DOHH2 (cell line): ENCODE measurements around the gene PPIL1.
A peak's percentile ranks its signal among the peaks of the same experiment; 100 is the strongest.

Experiments
- H3F3A ChIP-seq: fragments of 200-600 bp; sonication (generic), shearing (Covaris generic); 2 replicates; pipeline ENCODE4 v1.6.0; 2016; ENCODE audit warnings: antibody characterized with exemption, mild to moderate bottlenecking; ENCODE audit not compliant: control insufficient read depth, insufficient read depth
- H3K27ac ChIP-seq: fragments of 200-600 bp; sonication (generic); 2 replicates; pipeline ENCODE4 v1.5.1; 2014; ENCODE audit warnings: low read depth, mild to moderate bottlenecking, low read length, moderate library complexity
- H3K27me3 ChIP-seq: fragments of 200-600 bp; sonication (generic); 2 replicates; pipeline ENCODE4 v1.6.1; 2014; ENCODE audit warnings: mild to moderate bottlenecking, low read length, mixed read lengths; ENCODE audit not compliant: control insufficient read depth
- H3K36me3 ChIP-seq: fragments of 200-600 bp; sonication (generic); 2 replicates; pipeline ENCODE4 v1.6.1; 2014; ENCODE audit warnings: mild to moderate bottlenecking, low read length, moderate library complexity, mixed read lengths; ENCODE audit not compliant: control insufficient read depth
- H3K4me1 ChIP-seq: fragments of 200-600 bp; sonication (generic); 2 replicates; pipeline ENCODE4 v1.6.1; 2014; ENCODE audit warnings: mild to moderate bottlenecking, low read length, mixed read lengths; ENCODE audit not compliant: control insufficient read depth
- H3K4me2 ChIP-seq: fragments of 200-600 bp; sonication (generic); 2 replicates; pipeline ENCODE4 v1.6.0; 2014; ENCODE audit warnings: mild to moderate bottlenecking, low read length, moderate library complexity
- H3K4me3 ChIP-seq: fragments of 200-600 bp; sonication (generic); 2 replicates; pipeline ENCODE4 v1.5.1; 2014; ENCODE audit warnings: mild to moderate bottlenecking, low read length, mixed read lengths
- H3K79me2 ChIP-seq: fragments of 200-600 bp; sonication (generic); 2 replicates; pipeline ENCODE4 v1.6.1; 2014; ENCODE audit warnings: mild to moderate bottlenecking, low read length, mixed read lengths; ENCODE audit not compliant: control insufficient read depth
- H3K9me2 ChIP-seq: fragments of 200-600 bp; sonication (generic); replicated peaks from 2 replicates; pipeline ENCODE4 v1.6.1; 2014; ENCODE audit warnings: mild to moderate bottlenecking, low read length, mixed read lengths; ENCODE audit not compliant: control insufficient read depth
- H3K9me3 ChIP-seq: fragments of 200-600 bp; sonication (generic); 2 replicates; pipeline ENCODE4 v1.6.1; 2014; ENCODE audit warnings: antibody characterized with exemption, low read length, mixed read lengths; ENCODE audit not compliant: control insufficient read depth, insufficient read depth
- H4K20me1 ChIP-seq: fragments of 200-600 bp; sonication (generic); 2 replicates; pipeline ENCODE4 v1.6.0; 2014; ENCODE audit warnings: low read depth, mild to moderate bottlenecking, antibody characterized with exemption, low read length, moderate library complexity; ENCODE audit not compliant: control insufficient read depth, insufficient read depth
- CTCF ChIP-seq: fragments of 200-600 bp; sonication (generic); IDR thresholded peaks from one replicate; pipeline ENCODE4 v1.5.1; 2014; ENCODE audit warnings: antibody characterized with exemption, mild to moderate bottlenecking, low read depth, low read length; ENCODE audit not compliant: poor library complexity, severe bottlenecking
- EZH2phosphoT487 ChIP-seq: fragments of 200-600 bp; sonication (generic); IDR thresholded peaks from 2 replicates; pipeline ENCODE4 v1.6.1; 2017; ENCODE audit warnings: borderline replicate concordance, mild to moderate bottlenecking, antibody characterized with exemption, low read length, moderate library complexity, mixed read lengths

Gene PPIL1

GRCh38 chr6:36885461-36886401 lies 11.1 kb upstream of the PPIL1 start, which contains the start of gene C6orf89:
C6orf89 (plus strand) TSS chr6:36885952; CDS start chr6:36899445, 13,493 bp downstream.
- peak within 1 kb of the TSS; percentile 84 for H3K4me3 ChIP-seq
- peaks cover 20% of the 10 kb centered on the region for H3K4me1 ChIP-seq
- H3K27ac ChIP-seq, result peak within 1 kb of the TSS; percentile 34
- H3K36me3 ChIP-seq, result peaks cover 3% of the 10 kb centered on the region; the same call in 1 of the 2 replicates
- H3K79me2 ChIP-seq, result peaks cover 46% of the 10 kb centered on the region
- H3K9me3 ChIP-seq, result no peaks in the 10 kb centered on the region
- H3K4me2 ChIP-seq, result peak within 1 kb of the TSS; percentile 83
- no peaks in the 10 kb centered on the region for H3K27me3 ChIP-seq
- TF ChIP-seq EZH2phosphoT487 (no peak), CTCF (peak; percentile 77)
- no peaks in the 10 kb centered on the region for H3K9me2 ChIP-seq
- no peaks in the 10 kb centered on the region for H3F3A ChIP-seq
- no peaks in the 10 kb centered on the region for H4K20me1 ChIP-seq

GRCh38 chr6:36884610-36885009 lies 10.0 kb upstream of the PPIL1 start:
- no peak overlapping the region for H3K4me2 ChIP-seq
- peaks cover 20% of the 10 kb centered on the region for H3K4me1 ChIP-seq
- no peaks in the 10 kb centered on the region for H4K20me1 ChIP-seq
- no peaks in the 10 kb centered on the region for H3K9me2 ChIP-seq
- H3K4me3 ChIP-seq, result no peak overlapping the region
- TF ChIP-seq CTCF (no peak), EZH2phosphoT487 (no peak)
- no peaks in the 10 kb centered on the region for H3F3A ChIP-seq
- peaks cover 3% of the 10 kb centered on the region; the same call in 1 of the 2 replicates for H3K36me3 ChIP-seq
- no peak overlapping the region for H3K27ac ChIP-seq
- no peaks in the 10 kb centered on the region for H3K27me3 ChIP-seq
- H3K79me2 ChIP-seq, result peaks cover 36% of the 10 kb centered on the region
- no peaks in the 10 kb centered on the region for H3K9me3 ChIP-seq

- Histone ChIP-seq H3K36me3 (peaks cover 30% of the 10 kb centered on the region), H3K27ac (peak overlapping the region; percentile 71), H4K20me1 (no peaks in the 10 kb centered on the region), H3K9me2 (no peaks in the 10 kb centered on the region), H3K79me2 (peaks cover 41% of the 10 kb centered on the region), H3F3A (no peaks in the 10 kb centered on the region), H3K4me1 (peaks cover 27% of the 10 kb centered on the region), H3K4me2 (peak overlapping the region; percentile 70), H3K27me3 (no peaks in the 10 kb centered on the region), H3K9me3 (no peaks in the 10 kb centered on the region), H3K4me3 (peak overlapping the region; percentile 86)
- TF ChIP-seq CTCF (no peak), EZH2phosphoT487 (no peak)
Measured at GRCh38 chr6:36875250-36875633, 639 bp upstream of the PPIL1 start.
